NOMO-1 treated with dmso at 0.1 percent for 144 hours (cell line): ENCODE measurements around the gene ANKFN1.

Source experiments
- DNase-seq: peaks from one replicate; lab custom pipeline; 2025; ENCODE audit not compliant: unreplicated experiment; lab: John Stamatoyannopoulos, UW

ANKFN1 gene

GRCh38 chr17:56176091-56176490 lies 22.8 kb downstream of the ANKFN1 start:
- no peak for DNase-seq

- no peak for DNase-seq
These were observed 24.1 kb downstream of the ANKFN1 start for GRCh38 chr17:56177361-56177760.

DNA sequence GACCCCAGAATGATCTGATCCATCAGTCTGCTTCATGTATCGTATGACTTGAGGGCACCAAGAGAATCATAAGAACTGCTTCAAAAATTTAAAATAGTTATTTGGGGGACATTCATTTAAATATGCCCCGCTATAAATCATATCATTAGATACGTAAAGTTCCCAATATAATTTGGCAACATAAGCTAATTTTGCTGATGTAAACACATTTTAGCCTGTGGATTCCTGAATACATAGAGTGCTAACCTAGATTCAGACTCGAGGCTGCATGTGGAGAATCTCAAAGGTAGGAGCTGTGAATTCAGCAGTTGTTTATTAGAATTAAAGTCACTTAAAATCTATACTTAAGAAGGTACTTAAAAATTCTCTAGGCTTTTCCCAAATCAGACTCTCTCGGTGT lies 24.9 kb downstream of the ANKFN1 start:
- no peak for DNase-seq

DNA sequence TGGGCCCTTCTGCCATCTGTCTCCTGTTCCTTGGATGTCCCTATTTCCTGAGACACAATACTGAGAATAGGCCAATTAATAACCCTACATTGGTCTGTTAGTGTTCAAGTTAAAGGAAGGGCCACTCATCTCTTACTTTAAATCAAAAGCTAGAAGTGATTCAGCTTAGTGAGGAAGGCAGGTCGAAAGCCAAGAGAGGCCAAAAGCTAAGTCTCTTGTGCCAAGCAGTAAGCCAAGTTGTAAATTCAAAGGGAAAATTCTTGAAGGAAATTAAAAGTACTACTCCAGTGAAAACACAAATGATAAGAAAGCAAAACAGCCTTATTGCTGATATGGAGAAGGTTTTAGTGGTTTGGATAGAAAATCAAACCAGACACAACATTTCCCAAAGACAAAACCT lies 28.8 kb downstream of the ANKFN1 start:
- DNase-seq: no peak

DNA sequence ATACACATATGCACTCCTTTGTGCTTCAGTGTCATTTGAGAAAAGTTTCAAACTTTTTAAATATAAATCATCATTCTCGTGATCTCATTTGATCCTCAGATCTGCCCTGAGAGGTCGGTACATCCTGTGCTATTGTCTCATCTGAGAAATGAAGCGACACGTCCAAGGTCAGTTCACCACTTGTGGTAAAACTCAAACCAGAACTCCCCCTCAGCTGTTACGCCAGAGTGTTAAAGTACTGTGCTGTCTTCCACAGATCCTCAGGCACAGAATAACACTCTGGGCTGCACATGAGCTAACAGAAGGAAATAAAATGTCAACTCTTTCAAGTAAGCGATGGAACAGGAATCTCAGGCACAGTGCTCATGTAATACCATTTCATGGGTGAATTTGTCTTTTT lies 31.4 kb downstream of the ANKFN1 start:
- no peak for DNase-seq

DNA sequence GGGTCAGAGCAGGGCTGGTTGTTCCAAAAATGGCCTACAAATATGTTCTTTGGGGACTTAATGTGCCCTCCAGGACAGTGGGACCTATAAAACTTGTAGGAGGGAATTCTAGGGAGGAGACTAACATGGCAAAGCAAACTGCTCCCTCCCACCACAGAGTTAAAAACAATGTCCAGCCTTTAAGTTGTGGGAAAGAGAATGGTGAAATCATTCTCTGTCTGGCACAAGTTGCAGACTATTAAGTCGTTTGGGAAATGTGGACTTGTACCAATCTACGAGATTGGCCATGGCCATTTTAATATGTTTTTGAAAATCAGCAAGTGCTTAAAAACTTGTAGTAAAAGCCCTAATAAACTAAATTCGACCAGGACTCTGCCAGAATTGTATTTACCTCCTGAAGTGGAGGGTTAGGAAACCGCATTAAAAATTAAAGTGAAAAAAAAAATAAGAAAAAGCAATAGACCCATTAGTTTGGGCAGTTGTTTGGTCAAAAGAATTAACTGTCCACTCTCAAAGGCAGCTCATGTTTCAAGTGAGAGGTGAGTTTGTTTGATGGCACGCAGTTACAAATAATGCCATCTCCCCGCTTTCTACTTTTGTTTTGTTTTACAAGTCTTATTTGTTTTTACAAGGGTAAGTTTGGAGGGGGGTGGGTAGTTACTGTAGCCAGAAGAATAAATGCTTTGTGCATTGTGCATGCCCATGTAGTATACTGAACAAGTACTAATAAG lies 32.4 kb downstream of the ANKFN1 start:
- DNase-seq: no peak

GRCh38 chr17:56186222-56186786 lies 33.0 kb downstream of the ANKFN1 start:
- DNase-seq: no peak

DNA sequence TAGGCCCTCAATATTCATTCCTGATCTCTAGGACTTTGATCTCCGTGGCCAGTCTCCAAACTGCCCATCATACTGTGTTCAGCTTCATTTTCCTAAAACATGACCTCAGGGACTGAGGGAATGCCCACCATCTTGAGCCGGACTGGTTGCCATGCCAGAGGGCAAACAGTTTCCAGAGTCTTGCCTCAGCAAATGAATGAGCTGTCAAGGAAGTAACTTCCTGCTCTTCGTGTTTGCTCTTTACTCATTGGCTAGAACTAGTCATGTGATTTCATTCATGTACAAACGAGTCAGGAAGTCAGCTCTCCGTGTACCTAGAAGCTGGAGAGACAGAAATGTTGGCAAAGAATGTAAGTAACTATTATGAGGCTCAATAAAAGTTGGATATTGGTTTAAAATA lies 50.2 kb downstream of the ANKFN1 start:
- DNase-seq: no peak

- no peak for DNase-seq
These were observed 53.1 kb downstream of the ANKFN1 start for GRCh38 chr17:56206351-56206750.

GRCh38 chr17:56213031-56213430 lies 59.8 kb downstream of the ANKFN1 start:
- no peak for DNase-seq

DNA sequence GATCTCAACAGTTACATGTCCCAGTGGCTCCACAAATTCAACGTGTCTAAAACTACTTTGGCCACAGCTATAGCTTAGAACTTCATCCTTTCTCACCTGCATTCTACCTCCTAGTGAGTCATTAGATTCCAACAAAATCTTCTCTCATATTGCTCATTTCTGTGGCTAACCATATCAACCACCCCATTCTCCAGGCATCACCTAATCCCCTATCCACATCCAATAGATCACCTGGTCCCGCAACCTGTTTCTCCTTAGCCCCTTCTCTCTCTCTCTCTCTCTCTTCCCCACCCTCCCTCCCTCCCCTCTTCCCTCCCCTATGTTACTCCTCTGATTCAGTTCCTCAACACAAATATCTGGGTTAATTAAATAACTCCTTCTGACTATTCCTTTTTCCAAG lies 64.6 kb downstream of the ANKFN1 start:
- DNase-seq: no peak

DNA sequence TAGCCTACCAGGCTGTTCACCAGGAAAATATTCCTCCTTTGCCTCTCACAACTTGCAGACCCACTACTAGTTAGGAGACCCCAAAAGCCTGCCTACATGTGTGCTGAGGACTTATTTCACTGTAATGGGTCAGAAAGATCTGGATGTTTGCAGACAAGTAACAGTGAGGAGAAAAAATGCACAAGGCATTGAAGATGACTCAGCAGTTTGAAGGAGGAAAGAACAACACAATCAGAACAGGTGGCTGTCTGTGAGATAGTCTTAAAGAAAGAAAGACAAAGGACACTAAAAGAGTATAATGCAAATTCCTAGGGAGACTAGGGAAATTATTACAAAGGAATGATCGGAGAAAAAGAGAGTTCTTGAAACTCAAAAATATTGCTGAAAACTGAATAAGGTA lies 69.0 kb downstream of the ANKFN1 start:
- DNase-seq: no peak

- DNase-seq: no peak
These were observed 77.4 kb downstream of the ANKFN1 start for GRCh38 chr17:56230660-56231059.

- DNase-seq: no peak
These were observed 78.0 kb downstream of the ANKFN1 start for GRCh38 chr17:56231252-56231651.

GRCh38 chr17:56231693-56232092 lies 78.4 kb downstream of the ANKFN1 start:
- DNase-seq: no peak

DNA sequence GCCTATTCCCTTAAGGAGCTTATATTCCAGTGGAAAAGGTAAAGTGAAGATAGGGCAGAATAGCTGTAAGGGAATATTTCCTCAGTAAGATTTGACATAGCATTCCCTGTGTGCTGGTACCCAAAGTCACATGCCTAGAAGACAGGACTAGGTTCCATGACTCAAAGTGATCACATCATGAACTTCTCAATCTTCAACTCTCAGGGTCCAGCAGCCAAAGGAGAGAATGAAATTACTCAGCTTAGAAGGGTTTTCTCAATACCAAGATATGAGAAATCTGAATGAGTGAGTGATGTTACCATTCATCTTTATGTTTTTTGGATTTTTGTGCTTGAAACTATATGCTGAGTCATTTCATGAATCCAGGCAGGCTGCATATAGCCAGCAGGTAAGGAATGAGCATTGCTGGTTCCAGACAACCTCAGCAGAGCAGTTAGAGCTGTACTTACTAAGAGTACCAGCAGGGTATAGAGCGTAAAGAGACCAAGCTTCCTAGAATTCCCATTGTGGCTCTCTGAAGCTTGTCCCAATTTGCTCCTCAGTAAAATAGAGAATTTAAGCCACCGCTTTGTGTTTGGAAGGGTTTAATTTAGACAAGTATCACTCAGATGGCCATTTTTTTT lies 91.1 kb downstream of the ANKFN1 start:
- DNase-seq: no peak

DNA sequence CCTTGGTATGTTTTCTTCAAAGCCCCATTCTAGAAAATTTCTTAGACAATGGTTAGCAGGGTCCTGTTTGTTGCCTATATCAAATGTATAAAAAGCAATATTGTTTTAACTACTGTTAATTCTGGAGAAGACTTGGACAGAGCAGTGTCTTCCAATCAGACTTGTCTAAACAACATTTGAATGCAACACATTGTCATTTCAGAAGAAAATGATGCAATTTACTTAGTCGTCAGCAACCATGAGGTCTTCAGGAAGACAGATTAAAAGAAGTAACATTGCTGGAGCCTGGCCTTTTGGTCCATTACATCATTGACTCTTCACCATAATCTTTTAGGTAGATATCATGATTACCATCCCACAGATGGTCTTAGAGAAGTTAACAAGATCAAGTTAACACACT lies 94.5 kb downstream of the ANKFN1 start:
- no peak for DNase-seq

DNA sequence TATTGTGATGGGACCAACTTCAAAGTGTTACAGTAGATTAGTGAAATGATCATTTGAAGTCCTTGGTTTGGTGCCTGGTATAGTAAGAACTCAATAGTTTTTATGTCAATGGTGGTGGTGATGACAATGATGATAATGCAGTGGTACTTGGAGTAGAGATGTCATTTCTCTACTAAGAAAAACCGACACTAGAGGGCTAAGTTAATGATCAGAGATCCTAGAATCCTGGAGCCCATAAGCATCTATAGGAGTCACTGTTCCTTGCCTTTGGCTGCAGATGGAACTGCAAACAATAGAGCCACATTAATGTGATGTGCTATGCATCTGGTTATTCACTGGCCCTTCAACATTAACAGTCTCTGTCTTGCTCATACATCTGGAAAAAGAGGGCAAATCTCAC lies 103.8 kb downstream of the ANKFN1 start:
- DNase-seq: no peak

GRCh38 chr17:56260376-56261002 lies 107.2 kb downstream of the ANKFN1 start:
- DNase-seq: no peak

DNA sequence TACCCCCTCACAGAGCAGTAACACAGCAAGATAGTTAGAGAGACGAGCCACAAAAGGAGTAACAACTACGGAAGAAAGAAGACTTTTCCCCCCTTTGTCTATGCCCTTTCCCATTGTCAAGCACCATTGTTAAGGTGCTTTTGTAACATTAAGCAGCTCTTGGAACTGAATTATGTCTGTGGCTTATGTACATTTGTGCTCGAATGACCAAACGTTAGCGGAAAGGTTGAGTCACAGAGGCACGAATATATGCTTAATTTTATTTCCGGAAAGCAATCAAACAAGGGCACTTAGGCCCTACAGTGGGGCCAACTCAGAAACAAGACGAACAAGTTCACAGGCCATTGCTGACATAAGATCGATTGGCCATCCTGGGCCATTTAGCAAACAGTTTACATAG lies 109.5 kb downstream of the ANKFN1 start:
- DNase-seq: no peak

DNA sequence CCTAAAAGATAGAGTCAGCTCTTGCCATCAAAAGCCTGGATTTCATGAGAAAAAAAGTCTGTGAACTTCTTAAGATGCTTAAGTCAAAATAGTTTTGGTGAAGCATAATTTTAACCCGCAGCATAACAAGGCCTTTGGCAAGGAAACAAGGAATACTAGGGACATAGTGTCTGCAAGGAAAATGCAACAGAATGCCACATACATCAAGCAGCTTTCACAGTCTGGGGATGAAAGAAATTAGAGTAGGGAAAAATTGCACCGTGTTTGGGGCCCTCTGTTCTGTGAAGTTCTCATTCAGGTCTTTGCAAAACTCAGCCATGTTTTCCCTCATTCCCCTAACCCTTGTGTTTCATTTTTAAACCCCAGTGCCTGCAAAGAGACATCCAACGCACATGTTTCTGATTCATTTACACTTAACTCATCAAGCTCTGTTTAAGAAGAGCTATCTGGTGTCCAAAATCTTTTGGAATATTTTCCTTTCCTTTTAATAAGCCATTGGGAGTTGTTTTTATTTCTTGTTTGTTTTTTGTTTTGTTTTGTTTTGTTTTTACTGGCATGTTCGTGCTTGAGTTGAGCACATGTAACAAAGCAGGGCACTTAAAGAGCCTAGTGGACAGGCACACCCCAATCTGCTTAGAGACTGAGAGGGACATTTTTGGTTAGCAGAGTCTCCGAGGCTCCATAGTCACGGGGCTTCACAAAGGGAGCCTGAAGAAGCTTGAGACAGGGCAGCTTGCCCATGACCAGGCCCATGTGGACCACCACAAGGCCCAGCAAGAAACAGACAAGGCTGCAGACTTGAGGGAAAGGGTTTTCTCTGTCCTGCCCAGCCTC lies 116.5 kb downstream of the ANKFN1 start:
- no peak for DNase-seq
